BE2C (cell line): ENCODE data around the gene TTC33.

Experiments used
- DNase-seq: peaks from one replicate; pipeline ENCODE4 v3.0.0-alpha.2; 2020
- H3K27me3 ChIP-seq: fragments of 250-450 bp; sonication (Bioruptor Pico); 2 replicates; pipeline ENCODE4 v1.5.1; 2020; ENCODE audit warnings: mild to moderate bottlenecking
- H3K36me3 ChIP-seq: fragments of 250-450 bp; sonication (Bioruptor Pico); 2 replicates; pipeline ENCODE4 v1.5.1; 2020; ENCODE audit warnings: mild to moderate bottlenecking
- H3K4me1 ChIP-seq: fragments of 250-450 bp; sonication (Bioruptor Pico); 2 replicates; pipeline ENCODE4 v1.5.1; 2020
- H3K4me3 ChIP-seq: 2 replicates; pipeline ENCODE4 v1.5.1; 2011; ENCODE audit warnings: low read depth, low read length
- H3K9me3 ChIP-seq: fragments of 250-450 bp; sonication (Bioruptor Pico); 2 replicates; pipeline ENCODE4 v1.5.1; 2020
- CTCF ChIP-seq: IDR thresholded peaks from 2 replicates; pipeline ENCODE4 v1.5.1; 2012; ENCODE audit warnings: mild to moderate bottlenecking, low read depth, low read length

TTC33 gene

GRCh38 chr5:40614466-40614865, 141.3 kb downstream of the TTC33 start:
- H3K27me3 ChIP-seq, result no peaks in the 10 kb centered on the region
- TF ChIP-seq CTCF, result no peak

GRCh38 chr5:40607202-40607601, 148.6 kb downstream of the TTC33 start:
- Histone ChIP-seq H3K27me3 (no peaks in the 10 kb centered on the region), H3K4me1 (no peaks in the 10 kb centered on the region), H3K9me3 (no peaks in the 10 kb centered on the region), H3K36me3 (no peaks in the 10 kb centered on the region), H3K4me3 (no peak overlapping the region)
- no peak for DNase-seq
- TF ChIP-seq CTCF, result no peak

More at GRCh38 chr5:40614466-40614865, 141.3 kb downstream of the TTC33 start:
- H3K4me1 ChIP-seq, result no peaks in the 10 kb centered on the region
- no peaks in the 10 kb centered on the region for H3K36me3 ChIP-seq
- DNase-seq, result no peak
- no peak overlapping the region for H3K4me3 ChIP-seq
- no peaks in the 10 kb centered on the region for H3K9me3 ChIP-seq

DNA sequence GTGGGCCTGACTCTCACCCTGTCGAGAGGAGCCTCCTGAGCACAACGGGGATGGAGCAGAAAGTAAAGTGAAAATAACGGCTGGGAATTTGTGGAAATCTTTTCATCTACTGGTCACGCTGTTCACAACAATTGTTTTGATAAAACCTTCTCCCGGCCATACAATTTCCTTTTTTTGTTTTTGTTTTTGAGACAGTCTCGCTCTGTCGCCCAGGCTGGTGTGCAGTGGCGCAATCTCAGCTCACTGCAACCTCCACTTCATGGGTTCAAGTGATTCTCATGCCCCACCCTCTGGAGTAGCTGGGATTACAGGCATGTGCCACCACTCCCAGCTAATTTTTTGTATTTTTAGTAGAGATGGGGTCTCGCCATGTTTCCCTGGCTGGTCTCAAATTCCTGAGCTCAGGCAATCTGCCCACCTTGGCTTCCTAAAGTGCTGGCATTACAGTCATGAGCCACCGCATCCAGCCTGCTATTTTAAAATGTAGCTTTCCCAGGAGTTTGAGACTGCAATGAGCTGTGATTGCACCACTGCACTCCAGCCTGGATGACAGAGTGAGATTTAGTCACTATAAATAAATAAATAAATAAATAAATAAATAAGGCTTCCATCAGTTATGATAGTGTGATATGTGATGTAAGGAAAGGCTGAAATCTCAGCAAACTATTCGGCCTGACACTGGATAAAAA, 149.5 kb downstream of the TTC33 start:
- Histone ChIP-seq H3K4me1 (no peaks in the 10 kb centered on the region), H3K9me3 (no peaks in the 10 kb centered on the region), H3K36me3 (no peaks in the 10 kb centered on the region), H3K27me3 (no peaks in the 10 kb centered on the region), H3K4me3 (no peak overlapping the region)
- DNase-seq, result no peak
- no peak for TF ChIP-seq CTCF

GRCh38 chr5:40605295-40605958, 150.3 kb downstream of the TTC33 start:
- Histone ChIP-seq H3K4me3 (no peak overlapping the region), H3K9me3 (no peaks in the 10 kb centered on the region), H3K27me3 (no peaks in the 10 kb centered on the region), H3K36me3 (no peaks in the 10 kb centered on the region), H3K4me1 (no peaks in the 10 kb centered on the region)
- no peak for TF ChIP-seq CTCF
- DNase-seq, result no peak

DNA sequence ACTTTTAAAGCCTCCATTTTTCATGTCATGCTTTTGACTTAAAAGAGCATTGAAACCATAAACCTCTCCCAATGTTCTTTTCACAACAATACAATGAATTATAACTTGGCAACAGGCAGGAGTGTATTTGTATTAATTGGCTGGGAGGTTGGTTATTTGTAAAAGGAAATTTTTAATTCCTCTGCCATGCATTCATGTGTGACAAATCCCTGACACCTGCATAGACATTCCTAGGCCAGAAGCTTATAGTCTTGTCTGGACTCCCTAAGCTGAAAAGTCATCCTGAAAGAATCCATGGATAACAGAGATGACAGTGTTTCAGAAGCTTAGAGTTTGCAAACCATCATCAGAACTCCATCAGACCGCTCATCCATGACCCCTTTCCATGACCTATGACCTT, 152.4 kb downstream of the TTC33 start:
- no peak for TF ChIP-seq CTCF
- H3K36me3 ChIP-seq, result no peaks in the 10 kb centered on the region
- H3K27me3 ChIP-seq, result no peaks in the 10 kb centered on the region
- H3K9me3 ChIP-seq, result no peaks in the 10 kb centered on the region
- no peaks in the 10 kb centered on the region for H3K4me1 ChIP-seq
- H3K4me3 ChIP-seq, result no peak overlapping the region
- DNase-seq, result no peak

- Histone ChIP-seq H3K9me3 (no peaks in the 10 kb centered on the region), H3K27me3 (no peaks in the 10 kb centered on the region), H3K4me1 (no peaks in the 10 kb centered on the region), H3K4me3 (no peak overlapping the region), H3K36me3 (no peaks in the 10 kb centered on the region)
- no peak for DNase-seq
- TF ChIP-seq CTCF, result no peak
Observed at GRCh38 chr5:40601198-40601868, 154.4 kb downstream of the TTC33 start.
